GM21825 (cell line): ENCODE measurements around the gene KIAA1671.

Experiments used
- ATAC-seq: cut with Tn5 transposase; IDR thresholded peaks from one replicate; pipeline ENCODE4 v1.9.1; 2021; ENCODE audit warnings: mild to moderate bottlenecking, moderate library complexity; ENCODE audit not compliant: unreplicated experiment

KIAA1671 gene

GRCh38 chr22:25109878-25110595 lies 157.5 kb downstream of the KIAA1671 start:
- no peak for ATAC-seq

GRCh38 chr22:25110596-25110845 lies 158.0 kb downstream of the KIAA1671 start:
- ATAC-seq, result no peak

GRCh38 chr22:25110846-25111578 lies 158.5 kb downstream of the KIAA1671 start:
- peak; percentile 49 for ATAC-seq

GRCh38 chr22:25111579-25112517 lies 159.3 kb downstream of the KIAA1671 start:
- no peak for ATAC-seq

- no peak for ATAC-seq
Measured at GRCh38 chr22:25112538-25113253, 160.2 kb downstream of the KIAA1671 start.

DNA sequence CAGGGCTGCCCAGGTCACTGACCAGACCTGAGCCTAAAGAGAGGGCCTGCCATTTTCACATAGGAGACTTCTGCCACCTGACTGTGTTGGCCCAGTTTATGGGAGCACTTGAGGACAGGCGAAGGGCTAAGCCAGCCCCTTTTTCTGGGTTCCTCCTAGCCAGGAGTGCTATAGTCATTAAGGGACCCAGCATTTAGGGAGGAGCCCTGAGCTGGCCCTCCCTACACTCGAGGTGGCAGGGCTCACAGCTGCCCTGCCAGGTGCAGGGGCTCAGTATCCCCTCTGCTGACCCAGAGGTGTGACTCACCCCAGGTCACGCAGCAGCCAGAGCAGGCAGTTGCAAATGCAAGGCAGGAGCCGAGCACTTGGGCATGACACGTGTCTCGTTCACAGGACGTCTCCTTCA lies 160.8 kb downstream of the KIAA1671 start:
- no peak for ATAC-seq

DNA sequence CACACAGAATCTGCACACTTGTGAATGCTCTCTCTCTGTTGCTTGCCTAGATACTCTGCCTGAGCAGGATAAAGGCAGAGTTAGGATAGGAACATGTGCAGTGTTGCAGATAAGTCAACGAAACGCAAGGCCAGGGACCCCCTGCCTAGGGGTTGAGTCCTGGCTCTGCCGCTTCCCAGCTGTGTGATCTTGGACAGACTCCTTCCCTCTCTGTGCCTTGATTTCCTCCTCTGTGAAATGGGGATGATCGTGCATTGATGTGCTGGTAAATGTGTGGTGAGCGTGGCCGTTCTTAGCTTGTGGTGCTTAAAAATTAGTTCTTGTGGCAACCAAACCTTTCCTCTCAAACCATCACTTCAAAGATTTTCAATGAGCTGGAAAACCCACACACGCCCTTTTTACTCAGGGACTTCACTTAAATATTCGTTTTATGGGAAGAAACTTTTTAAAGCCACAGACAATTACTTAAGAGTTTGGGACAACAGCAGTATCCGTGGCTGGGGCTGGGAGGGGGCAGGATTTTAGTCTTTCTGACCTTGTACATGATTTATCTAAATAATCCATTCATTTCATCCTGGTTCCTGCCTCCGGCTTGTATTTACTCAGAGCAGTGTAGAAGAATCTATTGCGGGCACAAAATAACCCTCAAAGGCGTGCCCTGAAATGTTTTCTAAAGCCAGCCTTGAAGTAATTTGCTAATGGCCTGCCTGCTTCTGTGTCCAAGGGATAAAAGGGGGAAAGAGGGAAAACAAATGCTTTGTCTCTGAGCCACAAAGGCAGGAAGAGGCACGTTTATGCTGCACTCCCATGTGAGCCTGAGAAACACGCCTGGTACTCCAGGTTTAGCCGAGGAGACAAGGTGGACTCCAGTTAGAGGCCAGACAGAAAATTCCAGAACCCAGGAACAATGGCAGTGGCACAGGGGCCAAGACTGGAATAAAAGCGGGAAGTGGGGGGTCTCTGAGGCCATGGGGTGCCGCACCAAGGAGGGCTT lies 162.2 kb downstream of the KIAA1671 start:
- no peak for ATAC-seq

DNA sequence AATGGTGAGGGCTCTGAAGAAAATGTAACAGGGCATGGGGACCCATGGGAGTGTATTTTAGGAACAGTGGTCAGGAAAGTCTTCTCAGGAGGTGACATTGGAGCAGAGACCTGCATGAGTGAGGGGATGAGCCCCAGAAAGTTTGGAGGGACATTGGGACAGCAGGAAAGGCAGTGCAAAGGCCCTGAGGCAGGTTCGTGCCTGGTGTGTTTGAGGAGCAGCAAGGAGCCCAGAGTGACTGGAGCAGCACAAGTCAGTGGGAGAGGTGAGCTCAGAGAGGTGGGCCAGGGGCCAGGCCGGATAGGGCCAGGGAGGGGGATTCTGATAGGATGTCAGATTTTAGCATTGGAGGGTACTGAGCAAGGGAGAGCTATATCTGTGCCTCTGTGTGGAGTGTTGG lies 167.1 kb downstream of the KIAA1671 start:
- no peak for ATAC-seq

DNA sequence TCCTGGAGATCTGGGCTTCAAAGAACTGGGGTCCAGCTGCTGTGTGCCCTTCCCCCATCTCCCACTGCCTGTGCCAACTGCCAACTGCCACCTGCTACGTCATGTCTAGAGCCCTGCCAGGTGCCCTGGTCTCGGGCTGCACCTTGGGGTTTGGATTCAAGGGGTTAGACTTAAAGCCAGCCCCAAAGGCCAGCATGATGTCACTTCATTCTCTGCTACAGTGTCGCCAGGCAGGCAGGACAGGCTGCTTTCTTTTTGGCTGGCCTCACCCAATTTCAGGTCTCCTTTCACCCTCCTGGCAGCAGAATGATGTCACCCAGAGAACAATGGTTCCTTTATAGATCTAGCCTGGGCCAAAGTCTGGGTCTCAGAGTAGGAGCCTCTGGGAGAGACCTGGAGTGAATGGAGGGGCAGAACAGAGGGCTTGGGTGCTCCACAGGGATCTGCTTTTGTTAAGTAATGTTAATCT lies 167.6 kb downstream of the KIAA1671 start:
- ATAC-seq, result no peak

DNA sequence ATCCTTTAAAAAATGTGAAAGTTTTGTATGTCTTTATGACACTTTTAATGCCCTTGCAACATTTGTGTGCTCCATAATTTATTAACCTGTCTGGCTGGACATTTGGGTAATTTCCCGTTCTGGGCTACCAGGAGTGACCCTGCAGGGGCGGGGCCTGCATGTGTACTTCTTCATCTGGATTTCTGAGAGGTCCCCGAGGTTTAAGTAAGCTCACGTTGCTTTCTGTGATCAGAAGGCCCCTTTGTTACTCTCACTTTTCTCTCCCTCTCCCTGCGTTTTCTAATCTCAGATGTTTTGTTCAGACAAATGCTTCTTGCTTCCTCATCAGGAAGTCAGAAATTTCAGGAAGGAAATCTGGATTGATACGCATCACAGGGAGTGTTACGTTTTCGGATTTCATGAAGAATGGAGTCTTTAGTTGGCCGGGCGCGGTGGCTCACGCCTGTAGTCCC lies 168.3 kb downstream of the KIAA1671 start:
- no peak for ATAC-seq

DNA sequence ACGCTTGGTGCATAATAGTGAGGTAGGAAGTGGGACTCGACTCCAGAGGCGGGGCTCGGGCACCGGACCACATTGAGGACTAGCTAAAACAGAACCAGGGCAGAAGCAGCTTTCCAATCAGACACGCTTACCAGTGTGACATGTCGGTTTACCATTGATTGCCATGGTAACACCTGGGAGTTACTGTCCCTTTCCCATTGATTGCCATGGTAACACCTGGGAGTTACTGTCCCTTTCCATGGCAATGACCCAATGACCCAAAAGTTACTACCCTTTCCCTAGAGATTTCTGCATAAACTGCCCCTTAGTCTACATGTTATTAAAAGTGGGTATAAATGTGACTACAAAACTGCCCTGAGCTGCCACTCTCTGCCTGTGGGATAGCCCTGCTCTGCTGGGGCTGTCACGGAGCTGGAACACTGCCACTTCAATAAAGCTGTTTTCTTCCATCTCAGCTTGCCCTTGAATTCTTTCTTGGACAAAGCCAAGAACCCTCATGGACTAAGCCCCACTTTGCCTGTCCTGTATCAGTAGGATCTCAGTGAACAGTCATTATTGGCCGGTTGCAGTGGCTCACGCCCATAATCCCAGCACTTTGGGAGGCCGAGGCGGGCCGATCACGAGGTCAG lies 169.7 kb downstream of the KIAA1671 start:
- ATAC-seq, result no peak

DNA sequence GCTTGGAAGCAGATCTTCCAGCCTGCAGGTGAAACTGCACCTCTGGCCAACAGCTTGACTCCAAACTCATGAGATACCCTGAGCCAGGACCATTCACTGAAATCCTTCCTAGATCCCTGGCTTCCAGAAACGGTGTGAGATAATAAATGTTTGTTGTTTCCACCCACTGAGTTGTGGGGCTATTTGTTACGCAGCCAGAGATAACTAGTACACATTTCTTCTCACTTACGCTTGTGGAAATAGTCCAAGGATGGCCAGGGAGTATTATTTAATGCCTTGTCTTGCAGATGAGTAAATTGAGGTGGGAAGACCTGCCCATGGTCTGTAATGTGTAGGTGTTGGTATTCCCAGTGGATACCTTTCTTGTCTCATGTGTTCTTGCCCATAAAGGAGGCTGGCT lies 171.2 kb downstream of the KIAA1671 start:
- no peak for ATAC-seq

DNA sequence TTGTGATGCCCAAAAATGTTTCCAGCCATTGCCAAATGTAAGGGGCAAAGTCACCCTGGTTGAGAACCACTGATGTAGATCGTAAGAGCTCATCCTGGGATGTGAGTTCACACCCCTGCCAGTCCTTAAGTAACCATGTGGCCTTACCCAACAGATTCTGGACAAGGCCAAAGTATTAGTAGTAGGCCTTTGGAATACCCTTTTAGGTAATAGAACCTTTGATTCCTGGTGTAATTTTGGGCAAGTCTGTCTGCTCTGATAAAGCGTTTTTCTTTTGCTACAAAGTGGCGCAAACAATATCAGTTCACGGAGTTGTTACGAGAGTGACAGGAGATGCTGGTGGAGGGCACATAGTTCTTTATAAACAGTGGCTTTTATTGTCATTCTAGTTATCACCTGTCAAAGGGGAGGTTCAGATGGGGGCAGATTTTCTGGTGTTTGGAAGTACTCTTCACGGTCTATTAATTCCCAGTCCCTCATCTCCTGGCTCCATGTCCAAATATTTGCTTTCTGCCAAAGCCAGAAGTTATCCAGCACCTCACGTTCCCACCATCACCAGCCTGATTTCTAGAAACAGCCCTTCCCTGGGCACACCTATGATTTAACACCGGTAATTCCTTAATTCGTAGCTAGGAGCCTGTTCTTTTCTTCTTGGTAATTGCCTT lies 173.3 kb downstream of the KIAA1671 start:
- no peak for ATAC-seq

DNA sequence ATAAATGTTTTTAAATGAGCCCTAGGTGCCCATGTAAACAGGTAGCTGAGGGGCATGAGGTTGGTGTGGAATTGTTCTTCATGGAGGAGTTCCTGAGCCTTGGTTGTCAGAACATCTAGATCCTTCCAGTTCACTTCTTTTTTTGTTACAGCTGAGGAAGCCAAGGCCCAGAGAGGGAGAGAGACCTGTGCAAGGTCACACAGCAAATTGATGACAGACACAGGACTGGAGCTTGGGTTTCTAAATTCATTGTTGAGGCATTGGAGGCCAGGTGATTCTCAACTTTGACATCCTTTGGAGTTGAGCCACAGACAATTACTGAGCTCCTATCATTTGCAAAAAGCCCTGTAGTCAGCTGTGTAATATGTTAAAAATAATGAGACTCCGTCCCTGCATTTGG lies 174.0 kb downstream of the KIAA1671 start:
- ATAC-seq, result no peak

GRCh38 chr22:25127318-25127717 lies 174.8 kb downstream of the KIAA1671 start:
- ATAC-seq, result no peak

- no peak for ATAC-seq
Measured at GRCh38 chr22:25130462-25130861, 177.9 kb downstream of the KIAA1671 start.

GRCh38 chr22:25131198-25131887 lies 178.8 kb downstream of the KIAA1671 start:
- ATAC-seq, result no peak

- ATAC-seq, result no peak
Measured at GRCh38 chr22:25134028-25134427, 181.5 kb downstream of the KIAA1671 start.
